ENCODE measurements around the gene ESRRG. TPM values are rescaled to one million over a fixed set of nuclear protein-coding genes. Genes with fewer than 3 reads are reported as not detected.

Gene ESRRG
- total and polyA plus RNA-seq, 2 donors (not counting 3 experiments of a cell fraction or from before 2014, with no cell fraction given), result not detected

DNA sequence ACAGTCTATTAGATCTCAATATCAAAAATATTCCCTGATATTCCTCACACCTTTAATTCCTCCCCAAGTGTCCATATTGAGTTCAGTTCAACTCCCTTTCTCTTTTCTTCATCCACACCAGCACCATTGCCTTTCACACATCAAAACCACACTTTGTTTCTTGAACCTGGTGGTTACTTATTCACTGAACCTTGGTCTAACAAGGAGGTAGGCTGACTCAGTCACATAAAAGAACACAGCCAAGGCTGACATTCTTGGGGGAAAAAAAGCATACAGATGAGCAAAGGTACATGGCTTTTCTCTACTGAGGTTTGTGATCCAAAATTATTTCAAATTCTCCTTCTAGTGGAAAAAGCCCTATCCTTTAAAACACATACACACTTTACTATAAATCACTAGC lies 168.3 kb downstream of the ESRRG start:
- Histone ChIP-seq H3K9me1 (replicated peaks; ENCODE audit: control insufficient read depth, extremely low read depth, insufficient read depth, low read length) (peaks cover 2% of the 10 kb centered on the region), H3K36me3 (ENCODE audit: control insufficient read depth in 2 of 2, extremely low read depth in 1 of 2, insufficient read depth in 2 of 2, low read length in 2 of 2) (no peaks in the 10 kb centered on the region), H3K27me3 (ENCODE audit: control insufficient read depth in 2 of 2, insufficient read depth in 2 of 2, low read length in 2 of 2) (no peaks in the 10 kb centered on the region), H3K4me2 (ENCODE audit: insufficient read depth, low read length) (no peak overlapping the region), H3K9me3 (replicated peaks; ENCODE audit: control insufficient read depth, insufficient read depth, low read length) (no peaks in the 10 kb centered on the region), H3K79me2 (ENCODE audit: control insufficient read depth, insufficient read depth, low read length) (no peaks in the 10 kb centered on the region), H3K9ac (replicated peaks; ENCODE audit: extremely low read depth, insufficient read depth, low read length) (no peak overlapping the region), H3K4me3 (replicated peaks in 1 of 3; ENCODE audit: insufficient read depth in 1 of 3, low read depth in 1 of 3, low read length in 3 of 3) (no peak overlapping the region), H2AFZ (ENCODE audit: low read depth, low read length) (no peak overlapping the region), H4K20me1 (replicated peaks; ENCODE audit: control insufficient read depth, extremely low read depth, insufficient read depth, low read length) (no peaks in the 10 kb centered on the region), H3K4me1 (ENCODE audit: control insufficient read depth, extremely low read depth, insufficient read depth, low read length) (no peaks in the 10 kb centered on the region), H3K27ac (ENCODE audit: insufficient read depth, low read depth, low read length) (no peak overlapping the region)
- intact Hi-C loops (cut with micrococcal nuclease), result no loop called here
- ChIA-PET POLR2A (no interaction called here), CTCF (no interaction called here)
- DNase-seq (ENCODE audit: low read depth, low spot score), result no peak
- dilution Hi-C loops (cut with MboI; ENCODE audit: extremely low pct_ligation_motif_present, low sequenced_read_pairs), result no loop called here
- FAIRE-seq, result no peak
- BruUV-seq (replicated peaks), result no TSS peak
- TF ChIP-seq POLR2AphosphoS5 (IDR thresholded peaks at IDR 0.05; ENCODE audit: insufficient read depth, low read depth, low read length), result no peak
- TF ChIP-seq MYC (IDR thresholded peaks at IDR 0.05; ENCODE audit: low read depth, low read length), result no peak
- TF ChIP-seq JUN (IDR thresholded peaks at IDR 0.05; ENCODE audit: borderline replicate concordance, insufficient read depth, insufficient read length, low read depth), result no peak
- TF ChIP-seq FOS (IDR thresholded peaks at IDR 0.05; ENCODE audit: borderline replicate concordance, insufficient read depth, low read length), result no peak
- no peak for TF ChIP-seq EZH2 (IDR thresholded peaks at IDR 0.05; ENCODE audit: borderline replicate concordance, low read depth, low read length, severe bottlenecking)
- no peak for TF ChIP-seq GATA2 (IDR thresholded peaks at IDR 0.05; ENCODE audit: insufficient read depth, insufficient read length, low read depth, low read length)
- TF ChIP-seq, protein P1, sequence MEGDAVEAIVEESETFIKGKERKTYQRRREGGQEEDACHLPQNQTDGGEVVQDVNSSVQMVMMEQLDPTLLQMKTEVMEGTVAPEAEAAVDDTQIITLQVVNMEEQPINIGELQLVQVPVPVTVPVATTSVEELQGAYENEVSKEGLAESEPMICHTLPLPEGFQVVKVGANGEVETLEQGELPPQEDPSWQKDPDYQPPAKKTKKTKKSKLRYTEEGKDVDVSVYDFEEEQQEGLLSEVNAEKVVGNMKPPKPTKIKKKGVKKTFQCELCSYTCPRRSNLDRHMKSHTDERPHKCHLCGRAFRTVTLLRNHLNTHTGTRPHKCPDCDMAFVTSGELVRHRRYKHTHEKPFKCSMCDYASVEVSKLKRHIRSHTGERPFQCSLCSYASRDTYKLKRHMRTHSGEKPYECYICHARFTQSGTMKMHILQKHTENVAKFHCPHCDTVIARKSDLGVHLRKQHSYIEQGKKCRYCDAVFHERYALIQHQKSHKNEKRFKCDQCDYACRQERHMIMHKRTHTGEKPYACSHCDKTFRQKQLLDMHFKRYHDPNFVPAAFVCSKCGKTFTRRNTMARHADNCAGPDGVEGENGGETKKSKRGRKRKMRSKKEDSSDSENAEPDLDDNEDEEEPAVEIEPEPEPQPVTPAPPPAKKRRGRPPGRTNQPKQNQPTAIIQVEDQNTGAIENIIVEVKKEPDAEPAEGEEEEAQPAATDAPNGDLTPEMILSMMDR (IDR thresholded peaks at IDR 0.05; ENCODE audit: extremely low read depth in 1 of 2, insufficient read depth in 1 of 2, low read depth in 1 of 2, low read length in 2 of 2), result no peak
- no peak for TF ChIP-seq POLR2A (IDR thresholded peaks at IDR 0.05; ENCODE audit: low read depth, low read length)
- TF ChIP-seq, protein P2, sequence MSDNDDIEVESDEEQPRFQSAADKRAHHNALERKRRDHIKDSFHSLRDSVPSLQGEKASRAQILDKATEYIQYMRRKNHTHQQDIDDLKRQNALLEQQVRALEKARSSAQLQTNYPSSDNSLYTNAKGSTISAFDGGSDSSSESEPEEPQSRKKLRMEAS (IDR thresholded peaks at IDR 0.05; ENCODE audit: insufficient read depth, insufficient read length), result no peak
